Stomach (tissue), 9 donors: ENCODE measurements around the gene TEX29. TPM values are rescaled to one million over a fixed set of nuclear protein-coding genes. Genes with fewer than 3 reads are reported as not detected.

Experiments
- DNase-seq, 2 donors: peaks; one replicate each; pipeline versions ENCODE4 v3.0.0 to v3.0.0-alpha.2; 2013 to 2019
- H3K27ac ChIP-seq, 5 donors: fragments of 200-600 bp in 4 of 5; sonication (generic) in 4 of 5; one replicate each; pipeline ENCODE4 v1.5.1; 2013 to 2019; ENCODE audit warnings: mild to moderate bottlenecking in 1 of 5, moderate library complexity in 1 of 5
- H3K27me3 ChIP-seq, 3 donors: fragments of 200-600 bp; sonication (generic); one replicate each; pipeline ENCODE4 v1.5.1; 2017 to 2019; ENCODE audit warnings: mixed run types in 1 of 3
- H3K36me3 ChIP-seq, 4 donors: fragments of 200-600 bp; sonication (generic); 1 replicate in 3 of 4; 2 replicates in 1 of 4; pipeline ENCODE4 v1.5.1; 2016 to 2019
- H3K4me1 ChIP-seq, 4 donors: fragments of 200-600 bp; sonication (generic); one replicate each; pipeline ENCODE4 v1.5.1; 2016 to 2019
- H3K4me3 ChIP-seq, 4 donors: fragments of 200-600 bp; sonication (generic) in 3 of 4; one replicate each; pipeline ENCODE4 v1.5.1; 2016 to 2019; ENCODE audit warnings: mild to moderate bottlenecking in 1 of 4
- H3K9me3 ChIP-seq, 4 donors: fragments of 200-600 bp; sonication (generic); one replicate each; pipeline ENCODE4 v1.5.1; 2016 to 2019
- EP300 ChIP-seq: sonication (generic); formaldehyde crosslinking; IDR thresholded peaks from one replicate; pipeline ENCODE4 v1.6.1; 2017; ENCODE audit warnings: antibody characterized with exemption
- POLR2A ChIP-seq, 4 donors: fragments of 450-650 bp; IDR thresholded peaks; one replicate each; pipeline ENCODE4 v1.6.1; 2016; ENCODE audit warnings: antibody characterized with exemption in 4 of 4, control low read depth in 2 of 4, mild to moderate bottlenecking in 1 of 4, moderate library complexity in 1 of 4
- POLR2AphosphoS5 ChIP-seq, 3 donors: sonication (generic); formaldehyde crosslinking; IDR thresholded peaks; one replicate each; pipeline ENCODE4 v1.6.1; 2016; ENCODE audit warnings: antibody characterized with exemption in 3 of 3
- WGBS, 5 donors: extraction: QIAGEN DNeasy Blood & Tissue Kit in 3 of 5; methylation state at CpG; one replicate each; pipeline versions ENCODE4 v1.1.5 to v1.1.7; 2013 to 2018; 5-methylcytosine and 5-hydroxymethylcytosine counted together
- intact Hi-C: fragments of 100-400 bp; cut with DNase I; formaldehyde crosslinking; loops from one replicate; pipeline ENCODE4 v1.15.1; 2023; ENCODE audit warnings: low total_unique reads
- polyA plus RNA-seq, 3 donors: library from polyadenylated mRNA; stranded (reverse); fragments of 200-250 nt; gene quantifications; one replicate each; pipeline ENCODE4 v1.2.3, GENCODE V29; 2013
- total RNA-seq, 5 donors: library from RNA; depleted of rRNA; stranded (reverse); fragments of >200 nt; gene quantifications; one replicate each; pipeline versions ENCODE4 v1.1.0 to v1.2.3, GENCODE V29; 2014 to 2016
- TF ChIP-seq, protein P1 (sequence below), 7 experiments: fragments of 450-650 bp in 4 of 7; fragments of 200-600 bp in 3 of 7; sonication (generic) in 3 of 7; IDR thresholded peaks; one replicate each; pipeline ENCODE4 v1.5.1; 2016 to 2019; ENCODE audit warnings: antibody characterized with exemption in 7 of 7, control low read depth in 2 of 7, mild to moderate bottlenecking in 1 of 7
- donor health status: healthy with polysubstance abuse.
- donor health status: Bipolar disorder and iron deficiency.
- donor health status: healthy.

The TEX29 gene
- total and polyA plus RNA-seq, 8 donors, result 0.87 to 2.2 TPM; not detected in 6

DNA sequence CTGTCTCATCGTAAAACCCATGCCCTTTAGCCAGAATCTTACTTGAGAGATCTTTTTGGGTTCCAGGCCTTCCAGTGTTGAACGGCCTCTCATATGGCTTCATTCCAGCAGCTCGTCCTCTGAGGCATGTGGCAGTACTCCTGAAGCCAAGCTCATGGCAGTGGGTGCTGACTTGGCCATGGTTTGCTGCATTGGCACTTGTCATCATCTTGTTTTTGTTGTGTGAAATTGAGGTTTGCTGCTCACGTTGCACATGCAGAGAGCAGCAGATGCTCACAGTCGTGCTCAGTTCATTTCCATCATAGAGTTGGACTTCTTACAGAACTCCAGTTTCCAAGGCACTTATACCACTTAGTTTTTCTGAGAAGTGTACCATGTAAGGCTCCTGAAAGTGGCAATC, 14.9 kb downstream of the TEX29 start:
- Histone ChIP-seq H3K4me3 (no peak overlapping the region), H3K4me1 (no peaks in the 10 kb centered on the region), H3K9me3 (peaks cover 0 to 5% (median 0%) of the 10 kb centered on the region in 4 donors), H3K27me3 (no peaks in the 10 kb centered on the region), H3K36me3 (no peaks in the 10 kb centered on the region), H3K27ac (no peak overlapping the region)
- no peak for DNase-seq
- 73 to 97% (median 86%) methylated on average over 3 to 5 of the region's 5 CpGs for WGBS, 5 donors
- intact Hi-C loops, result no loop called here
- TF ChIP-seq, protein P1, sequence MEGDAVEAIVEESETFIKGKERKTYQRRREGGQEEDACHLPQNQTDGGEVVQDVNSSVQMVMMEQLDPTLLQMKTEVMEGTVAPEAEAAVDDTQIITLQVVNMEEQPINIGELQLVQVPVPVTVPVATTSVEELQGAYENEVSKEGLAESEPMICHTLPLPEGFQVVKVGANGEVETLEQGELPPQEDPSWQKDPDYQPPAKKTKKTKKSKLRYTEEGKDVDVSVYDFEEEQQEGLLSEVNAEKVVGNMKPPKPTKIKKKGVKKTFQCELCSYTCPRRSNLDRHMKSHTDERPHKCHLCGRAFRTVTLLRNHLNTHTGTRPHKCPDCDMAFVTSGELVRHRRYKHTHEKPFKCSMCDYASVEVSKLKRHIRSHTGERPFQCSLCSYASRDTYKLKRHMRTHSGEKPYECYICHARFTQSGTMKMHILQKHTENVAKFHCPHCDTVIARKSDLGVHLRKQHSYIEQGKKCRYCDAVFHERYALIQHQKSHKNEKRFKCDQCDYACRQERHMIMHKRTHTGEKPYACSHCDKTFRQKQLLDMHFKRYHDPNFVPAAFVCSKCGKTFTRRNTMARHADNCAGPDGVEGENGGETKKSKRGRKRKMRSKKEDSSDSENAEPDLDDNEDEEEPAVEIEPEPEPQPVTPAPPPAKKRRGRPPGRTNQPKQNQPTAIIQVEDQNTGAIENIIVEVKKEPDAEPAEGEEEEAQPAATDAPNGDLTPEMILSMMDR (IDR thresholded peaks at IDR 0.05), result no peak
- no peak for TF ChIP-seq POLR2A (IDR thresholded peaks at IDR 0.05)
- TF ChIP-seq EP300, result no peak
- no peak for TF ChIP-seq POLR2AphosphoS5 (IDR thresholded peaks at IDR 0.05)

DNA sequence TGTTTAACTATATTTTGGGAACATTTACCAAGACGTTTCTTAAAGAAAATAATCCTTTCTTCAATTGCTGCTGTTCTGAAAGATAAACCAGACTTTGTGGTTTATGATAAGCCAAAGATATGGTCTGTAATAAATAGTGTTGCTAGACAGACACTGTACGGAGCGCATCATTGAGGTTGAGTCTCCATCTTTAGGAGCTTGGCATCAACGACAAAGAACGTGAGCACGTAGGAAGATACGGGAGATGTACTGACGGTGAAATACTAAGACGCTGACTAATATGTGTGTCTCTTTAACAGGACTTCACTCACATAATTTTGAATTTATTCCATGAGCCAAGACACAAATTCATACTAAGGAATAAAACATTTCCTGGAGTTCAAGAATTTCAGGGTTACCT, 16.2 kb downstream of the TEX29 start:
- no peak overlapping the region for H3K4me3 ChIP-seq
- WGBS, 5 donors, result 87 to 91% (median 90%) methylated on average over 9 of the region's 9 CpGs
- no peak for TF ChIP-seq POLR2A (IDR thresholded peaks at IDR 0.05)
- TF ChIP-seq, protein P1 (IDR thresholded peaks at IDR 0.05), result no peak
- TF ChIP-seq EP300, result no peak
- TF ChIP-seq POLR2AphosphoS5 (IDR thresholded peaks at IDR 0.05), result no peak
- no peak overlapping the region for H3K27ac ChIP-seq
- H3K9me3 ChIP-seq, result peaks cover 0 to 5% (median 0%) of the 10 kb centered on the region in 4 donors
- intact Hi-C loops, result no loop called here
- no peaks in the 10 kb centered on the region for H3K27me3 ChIP-seq
- H3K36me3 ChIP-seq, result no peaks in the 10 kb centered on the region
- H3K4me1 ChIP-seq, result no peaks in the 10 kb centered on the region
- no peak for DNase-seq

DNA sequence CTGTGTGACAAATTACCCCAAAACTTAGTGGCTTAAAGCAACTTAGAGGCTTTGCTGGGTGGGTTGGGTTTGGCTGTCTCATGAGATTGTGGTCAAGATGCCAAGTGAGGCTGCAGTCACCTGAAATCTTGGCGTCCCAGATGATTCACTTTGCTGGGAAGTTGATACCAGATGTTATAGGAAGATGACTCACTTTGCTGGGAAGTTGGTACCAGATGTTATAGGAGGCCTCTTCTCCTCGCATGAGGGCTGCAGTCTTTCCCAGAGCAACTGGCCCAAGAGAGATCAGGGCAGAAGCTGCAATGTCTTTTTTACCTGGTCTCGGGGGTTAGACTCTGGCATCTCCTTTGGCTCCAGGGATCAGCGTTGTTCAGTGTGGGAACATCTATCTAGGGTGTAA, 16.8 kb downstream of the TEX29 start:
- DNase-seq, result no peak
- intact Hi-C loops, result no loop called here
- peaks cover 0 to 5% (median 0%) of the 10 kb centered on the region in 4 donors for H3K9me3 ChIP-seq
- no peaks in the 10 kb centered on the region for H3K36me3 ChIP-seq
- no peaks in the 10 kb centered on the region for H3K4me1 ChIP-seq
- H3K4me3 ChIP-seq, result no peak overlapping the region
- 79 to 86% (median 85%) methylated on average over 4 of the region's 4 CpGs for WGBS, 5 donors
- TF ChIP-seq POLR2AphosphoS5 (IDR thresholded peaks at IDR 0.05) (no peak), EP300 (no peak), POLR2A (IDR thresholded peaks at IDR 0.05) (no peak)
- TF ChIP-seq, protein P1 (IDR thresholded peaks at IDR 0.05), result no peak
- H3K27ac ChIP-seq, result no peak overlapping the region
- H3K27me3 ChIP-seq, result no peaks in the 10 kb centered on the region

DNA sequence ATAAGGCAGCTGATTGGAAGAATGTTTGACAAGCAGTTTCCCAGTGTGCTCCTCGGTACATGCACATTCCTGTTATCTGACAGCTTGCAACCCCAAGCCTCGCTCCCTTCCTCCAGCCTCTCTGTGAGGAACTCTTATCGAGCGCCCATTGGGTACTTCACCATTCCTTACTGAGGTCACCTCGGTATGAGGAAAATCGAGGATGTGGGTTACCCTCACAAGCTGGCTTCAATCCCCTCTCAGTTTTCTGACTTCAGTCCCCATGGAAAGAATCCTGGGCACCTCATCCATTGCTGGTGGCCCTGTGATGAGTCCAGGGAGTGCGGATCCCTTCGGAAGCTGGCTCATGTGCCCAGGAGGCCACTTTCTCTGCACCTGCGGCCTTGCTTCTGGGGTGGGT, 17.3 kb downstream of the TEX29 start:
- Histone ChIP-seq H3K4me3 (no peak overlapping the region), H3K36me3 (no peaks in the 10 kb centered on the region), H3K27ac (no peak overlapping the region), H3K27me3 (no peaks in the 10 kb centered on the region), H3K9me3 (peaks cover 0 to 5% (median 0%) of the 10 kb centered on the region in 4 donors), H3K4me1 (no peaks in the 10 kb centered on the region)
- TF ChIP-seq POLR2A (IDR thresholded peaks at IDR 0.05), result no peak
- TF ChIP-seq, protein P1 (IDR thresholded peaks at IDR 0.05), result no peak
- no peak for TF ChIP-seq POLR2AphosphoS5 (IDR thresholded peaks at IDR 0.05)
- no peak for TF ChIP-seq EP300
- WGBS, 5 donors, result 79 to 94% (median 84%) methylated on average over 9 of the region's 9 CpGs
- no peak for DNase-seq
- intact Hi-C loops, result no loop called here
